GM18508 (cell line): ENCODE measurements around the gene CLUH.

Experiments
- ATAC-seq: cut with Tn5 transposase; IDR thresholded peaks from one replicate; pipeline ENCODE4 v1.9.1; 2021; ENCODE audit warnings: moderate number of reproducible peaks; ENCODE audit not compliant: insufficient read depth, unreplicated experiment

The CLUH gene

DNA sequence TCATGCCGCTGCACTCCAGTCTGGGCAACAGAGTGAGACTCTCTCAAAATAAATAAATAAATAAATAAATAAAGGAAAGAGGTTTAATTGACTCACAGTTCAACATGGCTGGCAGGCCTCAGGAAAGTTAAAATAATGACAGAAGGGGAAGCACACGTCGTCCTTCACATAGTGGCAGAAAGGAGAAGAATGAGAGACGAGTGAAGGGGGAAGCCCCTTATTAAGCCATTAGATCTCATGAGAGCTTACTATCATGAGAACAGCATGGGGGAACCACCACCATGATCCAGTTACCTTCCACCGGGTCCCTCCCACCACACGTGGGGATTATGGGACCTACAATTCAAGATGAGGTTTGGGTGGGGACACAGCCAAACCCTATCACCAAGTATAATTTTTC lies 63.6 kb downstream of the CLUH start:
- ATAC-seq, result no peak

- ATAC-seq, result no peak
These were observed 66.6 kb downstream of the CLUH start for GRCh38 chr17:2644971-2645370.
